ENCODE data around the gene KPNA4.
"Not testable (repeated sequence)": the region's sequence is repeated elsewhere in the genome, so short reads cannot be mapped to it uniquely, and the experiment has no call there.

KPNA4 gene

DNA sequence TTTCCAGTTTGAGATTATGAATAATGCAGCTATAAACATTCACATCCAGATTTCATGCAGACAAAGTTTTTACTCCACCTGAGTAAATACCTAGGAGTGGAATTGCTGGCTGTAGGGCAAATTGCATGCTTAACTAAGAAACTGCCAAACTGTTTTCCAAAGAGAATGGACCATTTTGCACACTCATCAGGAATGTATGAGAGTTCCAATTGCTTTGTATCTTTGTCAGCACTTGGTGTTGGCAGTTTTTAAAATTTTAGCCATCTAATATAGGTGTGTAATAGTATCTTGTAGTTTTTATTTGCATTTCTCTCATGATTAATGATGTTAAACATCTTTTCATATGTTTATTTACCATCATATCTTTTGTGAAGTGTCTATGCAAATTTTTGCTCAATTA, 75.2 kb downstream of the KPNA4 start:
- no peak for DNase-seq (ENCODE audit: low read depth)

DNA sequence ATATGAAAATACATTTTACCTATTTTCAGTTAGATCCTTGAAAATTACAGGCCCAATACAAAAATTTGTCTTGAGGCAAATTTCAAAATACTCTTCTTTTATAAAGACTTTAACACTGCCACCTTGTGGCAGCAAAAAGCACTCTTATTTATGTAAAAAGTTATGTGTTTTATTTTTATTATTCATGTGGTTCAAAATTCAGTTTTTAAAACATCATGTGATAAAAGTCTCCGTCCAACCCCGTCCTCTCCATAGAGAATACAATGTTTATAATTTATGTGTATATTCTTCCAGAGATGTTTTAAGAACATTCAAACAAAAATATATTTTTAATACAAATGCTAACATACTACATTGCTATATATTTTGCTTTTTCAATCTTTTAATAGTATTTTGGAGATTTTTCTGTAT, 78.9 kb downstream of the KPNA4 start:
- DNase-seq (ENCODE audit: low read depth): peak; percentile 36

DNA sequence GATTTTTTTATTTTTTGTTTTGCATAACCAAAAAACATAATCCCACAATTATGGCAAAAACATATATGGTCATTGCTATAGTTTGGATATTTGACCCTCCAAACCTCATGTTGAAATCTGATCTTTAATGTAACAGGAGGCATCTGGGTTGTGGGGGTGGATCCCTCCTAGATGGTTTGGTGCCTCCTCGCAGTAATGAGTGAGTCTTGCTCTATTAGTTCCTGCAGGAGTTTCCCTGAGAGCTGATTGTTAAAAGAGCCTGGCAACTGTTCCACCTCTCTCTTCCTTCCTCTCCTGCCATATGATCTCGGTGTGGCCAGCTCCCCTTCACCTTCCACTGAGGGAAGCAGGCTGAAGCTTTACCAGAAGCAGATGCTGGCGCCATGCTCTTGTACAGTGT, 82.6 kb downstream of the KPNA4 start:
- DNase-seq (ENCODE audit: low read depth): no peak

DNA sequence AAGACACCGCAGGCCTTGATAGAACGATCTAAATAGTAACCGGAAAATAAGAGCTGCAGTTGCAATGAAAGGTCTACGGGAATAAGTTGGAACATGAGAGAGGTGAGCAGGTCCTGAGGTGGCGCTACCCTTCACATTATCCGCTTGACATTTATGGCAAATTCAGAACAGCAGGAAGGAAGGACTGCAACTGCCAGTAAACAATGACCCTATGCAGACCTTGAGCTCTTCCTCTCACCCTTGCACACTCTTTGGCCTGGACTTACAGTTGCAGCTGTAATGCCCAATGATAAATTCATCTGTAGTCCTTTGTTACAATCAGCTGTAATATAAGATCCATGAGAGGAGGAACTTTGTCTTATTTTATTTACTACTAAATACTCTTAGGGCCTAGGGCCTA, 83.5 kb downstream of the KPNA4 start:
- no peak for DNase-seq (ENCODE audit: low read depth)

DNA sequence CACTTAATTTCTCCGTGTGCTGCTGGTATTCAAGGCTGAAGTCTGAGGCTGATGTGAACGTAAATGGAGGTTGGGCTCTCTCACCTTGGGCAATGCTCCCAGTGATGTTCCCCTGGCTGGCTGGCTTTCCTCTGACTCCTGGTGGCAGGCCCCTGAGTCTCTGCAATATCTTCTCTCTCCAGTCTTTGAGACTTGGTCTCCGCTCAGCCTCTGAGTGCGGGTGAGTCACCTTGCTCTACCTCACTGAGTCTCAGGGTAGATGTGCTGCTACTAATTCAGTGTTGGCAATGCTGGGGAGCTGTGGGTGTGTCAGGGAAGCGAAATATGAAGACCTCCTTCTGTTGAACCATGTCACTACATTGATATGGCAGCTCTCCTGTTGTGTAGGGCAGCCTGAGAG, 84.4 kb downstream of the KPNA4 start:
- DNase-seq (ENCODE audit: low read depth): no peak

DNA sequence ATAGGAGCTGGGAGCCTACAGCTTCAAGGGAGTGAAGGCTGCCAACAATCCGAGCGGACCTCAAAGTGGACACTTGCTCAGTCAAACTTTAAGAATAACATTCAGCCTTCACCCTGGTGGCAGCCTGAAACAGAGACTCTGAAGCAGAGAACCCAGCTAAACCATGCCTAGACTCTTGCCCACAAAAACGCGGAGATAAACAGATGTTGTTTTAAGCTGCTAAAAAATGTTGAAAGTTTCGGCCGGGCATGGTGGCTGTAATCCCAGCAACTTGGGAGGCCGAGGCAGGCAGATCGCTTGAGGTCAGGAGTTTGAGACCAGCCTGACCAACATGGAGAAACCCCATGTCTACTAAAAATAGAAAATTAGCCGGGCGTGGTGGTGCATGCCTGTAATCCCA, 86.0 kb downstream of the KPNA4 start:
- no peak for DNase-seq (ENCODE audit: low read depth)

DNA sequence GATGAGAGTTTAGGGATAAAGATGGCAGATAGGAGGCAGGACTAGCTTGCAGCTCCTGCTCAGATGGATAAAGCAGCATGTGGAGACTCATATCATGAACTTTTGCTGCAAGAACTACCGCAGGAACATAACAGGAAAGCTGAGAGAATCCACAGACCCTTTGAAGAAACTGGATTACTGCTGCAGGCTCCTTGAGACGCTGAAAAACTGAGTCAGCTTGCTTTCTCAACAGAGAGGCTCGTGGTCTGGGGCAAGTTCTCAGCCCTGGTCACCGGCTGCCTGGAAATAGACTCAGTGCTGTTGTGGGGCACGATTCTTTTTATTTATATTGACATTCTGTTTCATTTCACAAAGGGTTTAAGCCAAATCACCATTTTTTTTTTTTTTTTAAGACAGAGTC, 87.0 kb downstream of the KPNA4 start:
- DNase-seq (ENCODE audit: low read depth): peak; percentile 66

DNA sequence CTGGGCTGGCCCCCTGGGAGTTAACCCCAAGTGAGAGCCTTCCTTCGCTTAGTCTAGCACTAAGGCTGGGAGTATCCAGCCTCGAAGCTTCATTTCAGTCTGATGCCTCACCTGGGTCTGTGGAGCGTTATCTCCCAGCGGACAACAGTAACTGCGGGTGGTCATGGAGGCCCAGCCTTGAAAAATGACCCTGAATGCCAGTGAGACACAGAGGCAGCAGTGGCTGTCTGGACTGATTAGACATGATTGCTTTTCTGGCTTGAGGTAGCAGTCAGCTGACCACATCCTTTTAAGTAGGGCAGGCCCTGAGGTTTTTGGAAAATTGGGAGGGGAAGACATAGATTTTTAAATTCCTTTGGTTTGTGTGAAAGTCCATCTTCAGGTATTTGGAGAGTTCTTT, 87.6 kb downstream of the KPNA4 start:
- DNase-seq (ENCODE audit: low read depth): no peak

DNA sequence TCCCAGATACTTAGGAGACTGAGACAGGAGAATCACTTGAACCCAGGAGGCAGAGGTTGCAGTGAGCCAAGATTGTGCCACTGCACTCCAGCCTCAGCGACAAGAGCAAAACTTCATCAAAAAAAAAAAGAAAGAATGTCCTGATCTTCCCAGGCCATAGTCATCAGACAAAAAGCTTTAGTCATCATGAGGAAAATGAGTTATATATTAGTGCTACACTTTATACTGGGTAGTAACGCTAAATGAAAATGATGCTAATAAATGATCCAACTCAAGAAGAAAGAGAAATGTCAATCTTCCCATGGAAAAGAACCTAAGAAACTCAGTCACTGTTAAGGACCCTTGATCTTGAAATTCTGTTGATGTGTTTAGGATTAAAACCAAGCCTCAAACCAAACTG, 89.5 kb downstream of the KPNA4 start:
- DNase-seq (ENCODE audit: low read depth): no peak

DNA sequence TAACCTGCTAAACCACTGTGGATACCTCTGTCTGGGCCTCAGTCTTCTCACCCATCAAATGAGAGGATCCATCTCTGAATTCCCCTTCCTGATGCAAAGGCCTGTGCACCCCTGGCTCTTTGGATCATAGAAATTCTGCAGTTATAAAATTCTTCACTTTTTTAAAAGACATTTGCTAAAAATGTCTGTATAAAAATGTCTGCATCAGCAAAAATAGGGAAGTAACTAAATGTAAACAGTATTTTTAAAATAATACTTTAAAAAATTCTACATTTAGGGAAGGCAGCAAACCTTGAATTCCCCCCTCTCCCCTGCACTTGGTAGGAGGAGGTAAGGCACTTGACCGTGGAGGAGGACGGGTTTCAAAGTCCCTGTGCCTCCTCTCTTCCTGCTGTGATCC, 90.2 kb downstream of the KPNA4 start:
- no peak for DNase-seq (ENCODE audit: low read depth)

DNA sequence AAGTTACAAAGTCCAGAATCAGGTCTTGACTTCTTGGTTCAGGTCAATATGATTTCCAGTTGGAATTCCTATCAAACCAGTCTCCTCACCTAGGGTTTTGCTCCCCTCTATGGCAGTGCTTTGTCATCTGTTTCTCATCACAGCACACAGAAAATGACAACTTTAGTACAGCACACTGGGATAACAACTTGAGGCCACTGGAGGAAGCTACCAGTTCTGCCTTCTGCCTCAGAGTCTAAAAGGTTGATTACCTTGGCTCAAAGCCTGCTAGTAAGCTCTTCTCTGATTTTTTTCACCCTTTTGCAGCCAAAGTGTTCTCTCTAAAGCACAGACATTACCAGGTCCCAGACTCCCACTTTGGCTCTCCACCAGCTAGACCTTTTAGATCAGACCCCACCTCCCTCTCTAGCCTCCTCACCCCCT, 90.9 kb downstream of the KPNA4 start:
- DNase-seq (ENCODE audit: low read depth): peak; percentile 30

DNA sequence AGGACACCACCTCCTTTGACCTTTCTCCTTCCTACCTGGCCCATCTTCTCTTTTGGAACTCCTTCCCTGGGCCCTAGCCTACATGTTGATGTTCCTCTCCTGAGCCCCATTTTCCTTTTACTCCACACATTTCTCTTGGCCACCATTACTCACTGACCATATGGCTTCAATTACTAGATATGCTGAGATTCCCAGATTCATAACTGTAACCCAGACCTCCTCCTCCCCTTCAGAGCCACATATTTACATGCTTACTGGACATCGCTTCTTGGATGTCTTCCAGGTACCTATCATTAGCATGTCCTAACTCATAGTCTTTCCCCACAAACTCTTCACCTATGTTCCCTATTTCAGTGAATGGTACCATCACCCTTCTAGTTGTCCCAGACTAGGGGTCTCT, 91.4 kb downstream of the KPNA4 start:
- peak; percentile 88 for DNase-seq (ENCODE audit: low read depth)

DNA sequence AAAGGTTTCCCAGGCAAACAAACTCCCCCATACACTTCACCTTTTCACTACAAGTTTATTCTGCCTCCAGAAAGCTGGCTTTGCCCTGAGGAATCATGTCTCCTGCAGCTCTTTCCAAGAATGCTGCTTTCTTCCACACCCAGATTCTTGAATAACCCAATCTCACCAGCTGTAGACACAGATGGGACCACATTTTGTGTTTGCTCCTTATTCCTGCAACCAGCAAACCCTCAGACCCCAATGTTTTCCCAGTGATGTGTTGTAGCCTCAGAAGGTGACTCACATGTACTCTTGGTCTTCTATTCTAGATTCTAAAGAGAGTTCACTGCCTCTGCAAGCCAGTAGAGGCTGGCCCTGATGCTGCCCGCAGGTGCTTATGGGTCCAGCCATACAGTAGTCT, 92.2 kb downstream of the KPNA4 start:
- peak; percentile 78 for DNase-seq (ENCODE audit: low read depth)

DNA sequence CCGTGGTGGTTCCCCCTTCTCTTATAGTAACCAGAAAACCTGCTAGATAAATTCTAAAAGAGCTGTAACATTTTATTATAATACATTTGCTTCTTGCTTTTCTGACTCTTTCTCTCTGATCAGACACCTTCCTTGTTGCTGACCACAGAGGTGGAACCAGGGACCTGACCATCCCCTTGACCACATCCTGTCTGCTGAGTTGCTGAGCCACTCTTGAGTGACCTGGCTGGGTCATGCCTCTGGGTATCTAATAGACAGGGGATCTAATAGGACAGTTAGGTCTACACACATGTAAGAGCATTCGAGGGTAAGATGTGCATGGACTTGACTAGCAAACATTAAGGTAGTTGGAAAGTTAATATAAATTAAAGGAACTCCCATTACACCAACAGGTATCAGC, 93.0 kb downstream of the KPNA4 start:
- no peak for DNase-seq (ENCODE audit: low read depth)

DNA sequence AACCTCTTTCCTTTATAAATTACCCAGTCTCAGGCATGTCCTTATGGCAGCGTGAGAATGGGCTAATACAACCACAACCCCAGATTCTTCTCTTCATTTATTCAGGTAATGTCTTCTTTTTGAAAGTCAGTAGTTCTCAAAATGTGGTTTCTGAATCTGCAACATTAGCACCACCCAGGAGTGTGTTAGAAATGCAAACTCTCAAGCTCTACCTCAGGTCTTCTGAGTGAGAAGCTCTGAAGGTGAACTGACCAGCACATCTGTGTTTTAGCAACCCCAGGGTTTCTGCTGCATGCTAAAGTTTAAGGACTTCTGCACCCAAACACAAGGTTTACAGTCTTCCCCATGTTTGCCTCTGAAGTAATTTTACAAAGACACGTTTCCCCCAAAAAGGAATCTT, 93.5 kb downstream of the KPNA4 start:
- DNase-seq (ENCODE audit: low read depth): no peak

DNA sequence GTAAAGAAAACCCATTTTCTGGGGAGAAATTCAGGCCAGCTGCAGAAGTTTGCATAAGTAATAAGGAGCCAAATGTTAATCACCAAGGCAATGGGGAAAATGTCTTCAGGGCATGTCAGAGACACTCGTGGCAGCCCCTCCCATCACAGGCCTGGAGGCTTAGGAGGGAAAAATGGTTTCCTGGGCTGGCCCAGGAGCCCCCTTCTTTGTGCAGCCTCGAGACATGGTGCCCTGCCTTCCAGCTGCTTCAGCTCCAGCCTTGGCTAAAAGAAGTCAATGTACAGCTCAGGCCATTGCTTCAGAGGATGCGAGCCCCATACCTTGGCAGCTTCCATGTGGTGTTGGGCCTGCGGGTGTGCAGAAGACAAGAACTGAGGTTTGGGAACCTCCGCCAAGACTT, 95.2 kb downstream of the KPNA4 start:
- no peak for DNase-seq (ENCODE audit: low read depth)

DNA sequence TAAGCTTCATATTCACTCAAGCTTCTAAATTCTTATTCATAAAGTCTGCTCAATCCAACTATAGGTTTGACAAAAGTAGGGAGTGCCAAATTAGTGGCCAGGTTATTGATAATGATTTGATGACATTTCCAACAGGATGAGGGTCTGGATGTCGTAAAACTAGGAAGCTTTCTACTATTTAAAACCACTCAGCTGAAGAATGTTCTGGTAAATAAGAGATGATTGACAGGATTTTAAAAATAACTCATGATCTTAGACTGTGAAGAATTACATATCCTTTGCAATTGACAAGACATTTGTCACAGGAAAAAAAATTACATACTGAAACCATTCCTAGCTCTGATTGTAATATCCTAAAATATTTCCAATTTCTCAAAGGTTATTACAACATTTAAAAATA, 100.4 kb downstream of the KPNA4 start:
- DNase-seq (ENCODE audit: low read depth): no peak

DNA sequence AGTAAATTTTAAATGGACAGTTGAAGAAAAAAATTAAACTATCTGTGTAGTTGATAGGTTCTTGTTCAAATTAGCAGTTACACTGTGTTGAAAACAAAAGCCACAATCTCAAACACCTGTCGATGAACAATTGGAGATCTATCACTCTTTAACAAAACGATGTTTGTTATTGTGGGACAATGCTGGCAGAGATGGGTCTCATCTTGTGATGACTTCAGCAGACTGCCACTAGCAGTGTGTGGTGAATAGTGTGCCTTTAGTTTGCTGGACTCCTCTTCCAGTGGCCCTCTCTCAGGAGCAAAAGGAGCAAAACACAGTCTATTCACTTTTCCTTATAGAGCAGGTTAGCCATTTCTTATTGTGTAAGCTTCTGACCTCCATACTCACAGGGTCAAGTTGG, 101.0 kb downstream of the KPNA4 start:
- no peak for DNase-seq (ENCODE audit: low read depth)

DNA sequence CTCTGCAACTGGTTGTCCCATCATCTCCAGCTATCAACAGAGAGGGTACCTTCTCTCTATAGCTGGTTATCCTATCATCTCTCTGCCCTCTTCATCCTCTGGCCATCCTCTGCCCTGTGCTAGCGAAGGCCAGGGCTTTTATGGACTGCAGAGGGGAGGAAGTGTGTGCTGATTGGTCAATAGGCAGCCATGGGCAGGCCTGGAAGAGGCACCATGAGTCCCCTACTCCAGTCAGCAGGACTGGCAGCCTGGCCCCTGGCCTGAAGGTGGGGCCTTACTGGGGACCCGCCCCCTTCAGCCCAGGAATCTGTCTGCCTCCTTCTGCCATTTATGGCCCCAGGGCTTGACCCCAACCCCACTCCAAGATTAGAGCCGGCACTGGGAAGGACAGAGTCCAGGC, 105.3 kb downstream of the KPNA4 start:
- DNase-seq (ENCODE audit: low read depth): no peak

DNA sequence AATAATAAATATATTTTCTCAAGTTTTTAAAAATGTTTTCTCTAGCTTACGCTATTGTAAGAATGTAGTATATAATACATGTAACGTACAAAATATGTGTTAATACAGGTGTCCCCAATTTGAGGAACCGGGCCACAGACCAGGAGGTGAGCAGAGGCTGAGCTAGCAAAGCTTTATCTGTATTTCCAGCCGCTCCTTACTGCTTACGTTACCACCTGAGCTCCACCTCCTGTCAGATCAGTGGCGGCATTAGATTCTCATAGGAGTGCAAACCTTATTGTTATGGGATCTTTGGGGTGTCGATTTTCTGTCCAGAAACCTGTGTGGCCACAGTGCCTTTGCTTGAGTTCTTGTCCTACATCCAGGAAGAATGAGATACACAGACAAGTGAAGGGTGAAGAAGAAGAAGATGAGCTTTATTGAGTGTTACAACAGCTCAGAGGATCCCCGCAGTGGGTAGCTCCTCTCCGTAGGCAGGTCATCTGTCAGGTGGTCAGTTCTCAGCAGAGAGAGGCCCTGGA, 105.9 kb downstream of the KPNA4 start:
- no peak for DNase-seq (ENCODE audit: low read depth)

DNA sequence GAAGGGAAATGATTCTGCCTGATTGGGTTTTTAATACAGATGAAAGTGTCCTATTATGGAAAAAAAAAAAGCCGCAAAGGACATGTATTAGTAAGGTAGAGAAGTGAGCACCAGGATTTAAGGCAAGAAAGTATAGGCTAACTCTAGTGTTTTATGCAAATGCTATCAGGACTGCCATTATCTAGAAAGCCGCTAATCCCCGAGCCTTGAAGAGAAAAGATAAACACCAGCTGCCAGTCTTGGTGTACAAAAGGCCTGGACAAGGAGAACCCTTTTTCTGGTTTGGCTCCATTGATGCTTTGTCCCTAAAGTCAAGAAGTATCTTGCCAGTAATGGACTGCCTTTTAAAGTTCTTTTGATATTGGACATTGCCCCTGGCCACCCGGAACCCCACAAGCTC, 107.2 kb downstream of the KPNA4 start:
- DNase-seq (ENCODE audit: low read depth): no peak

DNA sequence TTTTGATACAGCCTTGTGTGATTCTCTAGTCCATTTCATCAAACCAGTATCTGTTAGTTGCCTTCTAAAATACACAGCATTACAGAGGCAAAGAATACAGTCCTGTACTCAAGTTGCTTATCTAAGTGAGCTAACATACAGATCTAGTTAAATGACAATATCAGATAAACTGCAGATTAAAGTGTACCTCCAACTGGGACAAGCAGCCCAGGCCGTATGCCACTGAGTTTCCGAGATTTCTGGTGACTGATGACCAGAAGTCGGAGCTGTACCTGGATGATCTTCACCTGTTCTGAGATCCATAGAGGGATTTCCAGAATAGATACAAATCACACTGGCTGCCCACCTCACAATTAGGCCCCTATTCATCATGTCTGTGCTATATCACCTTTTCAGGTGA, 109.5 kb downstream of the KPNA4 start:
- no peak for DNase-seq (ENCODE audit: low read depth)

DNA sequence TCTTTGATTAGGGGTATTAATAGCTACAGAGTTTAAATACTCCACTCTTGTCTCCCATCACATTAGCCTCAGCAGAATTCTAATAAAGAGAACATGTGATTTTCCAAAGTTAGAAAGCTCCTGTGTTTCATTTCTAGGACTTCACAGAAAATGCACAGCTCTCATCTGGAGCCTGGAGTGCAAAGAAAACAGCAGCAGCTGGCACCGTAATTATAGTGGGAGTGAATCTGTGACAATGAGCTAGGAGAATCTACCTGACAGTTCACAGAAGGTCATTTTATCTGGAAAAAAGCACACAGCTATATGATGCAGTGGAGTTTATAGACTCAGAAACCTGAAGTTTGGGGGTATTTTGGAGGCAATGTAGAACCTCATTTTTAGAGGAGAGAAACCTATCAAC, 110.4 kb downstream of the KPNA4 start:
- DNase-seq (ENCODE audit: low read depth): no peak

DNA sequence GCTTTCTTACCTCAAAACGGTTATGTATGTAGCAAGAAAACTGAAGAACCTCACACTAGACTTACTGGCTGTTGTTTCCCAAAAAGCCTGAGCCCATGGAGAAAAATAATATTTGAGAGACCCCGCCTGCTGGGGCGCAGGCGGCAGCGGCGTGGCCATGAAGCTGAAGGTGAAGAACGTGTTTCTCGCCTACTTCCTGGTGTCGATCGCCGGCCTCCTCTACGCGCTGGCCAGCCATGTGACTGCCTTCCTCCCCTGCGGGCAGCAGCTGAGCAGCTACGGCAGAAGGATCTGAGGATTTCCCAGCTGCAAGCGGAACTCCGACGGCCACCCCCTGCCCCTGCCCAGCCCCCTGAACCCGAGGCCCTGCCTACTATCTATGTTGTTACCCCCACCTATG, 113.1 kb downstream of the KPNA4 start:
- DNase-seq (ENCODE audit: low read depth): not testable (repeated sequence)

DNA sequence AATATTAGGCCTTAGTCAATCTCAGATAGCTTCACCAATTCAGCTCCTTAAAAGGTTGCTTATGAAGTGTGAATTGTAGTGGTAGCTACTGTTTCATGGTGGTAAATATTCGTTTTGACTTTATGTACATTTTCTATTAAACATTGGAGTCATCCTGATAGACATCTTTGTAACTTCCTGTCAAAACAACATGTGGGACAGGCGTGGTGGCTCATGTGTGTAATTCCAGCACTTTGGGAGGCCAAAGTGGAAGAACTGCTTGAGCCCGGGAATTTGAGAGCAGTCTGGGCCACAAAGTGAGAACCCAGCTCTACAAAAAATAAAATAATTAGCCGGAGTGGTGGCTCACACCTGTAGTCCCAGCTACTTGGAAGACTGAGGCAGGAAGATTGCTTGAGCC, 113.8 kb downstream of the KPNA4 start:
- DNase-seq (ENCODE audit: low read depth): no peak

All from stromal cell of bone marrow (primary cell).